Stomach (tissue), 4 donors: Measurements from ENCODE around the gene PET117.
A peak's percentile ranks its signal among the peaks of the same experiment; 100 is the strongest.

Source experiments
- EP300 ChIP-seq: sonication (generic); formaldehyde crosslinking; IDR thresholded peaks from one replicate; pipeline ENCODE4 v1.6.1; 2017; ENCODE audit warnings: antibody characterized with exemption
- POLR2A ChIP-seq, 4 donors: fragments of 450-650 bp; IDR thresholded peaks; one replicate each; pipeline ENCODE4 v1.6.1; 2016; ENCODE audit warnings: antibody characterized with exemption in 4 of 4, control low read depth in 2 of 4, mild to moderate bottlenecking in 1 of 4, moderate library complexity in 1 of 4
- POLR2AphosphoS5 ChIP-seq, 3 donors: sonication (generic); formaldehyde crosslinking; IDR thresholded peaks; one replicate each; pipeline ENCODE4 v1.6.1; 2016; ENCODE audit warnings: antibody characterized with exemption in 3 of 3
- TF ChIP-seq, protein P1 (sequence below), 7 experiments: fragments of 450-650 bp in 4 of 7; fragments of 200-600 bp in 3 of 7; sonication (generic) in 3 of 7; IDR thresholded peaks; one replicate each; pipeline ENCODE4 v1.5.1; 2016 to 2019; ENCODE audit warnings: antibody characterized with exemption in 7 of 7, control low read depth in 2 of 7, mild to moderate bottlenecking in 1 of 7

DNA sequence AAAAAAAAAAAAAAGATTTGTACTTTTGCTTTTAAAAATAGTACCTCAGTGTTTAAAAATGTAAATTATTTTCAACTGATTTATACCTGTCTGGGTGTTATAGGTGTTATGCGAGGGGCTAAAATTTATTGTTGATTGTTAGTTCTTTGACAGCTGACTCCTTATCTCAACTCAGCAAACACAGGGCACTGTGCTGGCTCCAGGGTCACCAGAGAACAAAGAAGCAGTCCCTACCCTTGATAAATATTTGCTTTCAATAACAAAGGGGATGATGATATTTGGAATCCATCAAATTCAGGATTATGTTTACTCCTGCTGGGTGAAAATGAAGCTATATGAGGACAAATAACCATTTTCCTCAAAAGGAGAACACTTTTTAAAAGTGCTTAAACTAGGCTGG lies 34.2 kb upstream of the PET117 start:
- TF ChIP-seq, protein P1, sequence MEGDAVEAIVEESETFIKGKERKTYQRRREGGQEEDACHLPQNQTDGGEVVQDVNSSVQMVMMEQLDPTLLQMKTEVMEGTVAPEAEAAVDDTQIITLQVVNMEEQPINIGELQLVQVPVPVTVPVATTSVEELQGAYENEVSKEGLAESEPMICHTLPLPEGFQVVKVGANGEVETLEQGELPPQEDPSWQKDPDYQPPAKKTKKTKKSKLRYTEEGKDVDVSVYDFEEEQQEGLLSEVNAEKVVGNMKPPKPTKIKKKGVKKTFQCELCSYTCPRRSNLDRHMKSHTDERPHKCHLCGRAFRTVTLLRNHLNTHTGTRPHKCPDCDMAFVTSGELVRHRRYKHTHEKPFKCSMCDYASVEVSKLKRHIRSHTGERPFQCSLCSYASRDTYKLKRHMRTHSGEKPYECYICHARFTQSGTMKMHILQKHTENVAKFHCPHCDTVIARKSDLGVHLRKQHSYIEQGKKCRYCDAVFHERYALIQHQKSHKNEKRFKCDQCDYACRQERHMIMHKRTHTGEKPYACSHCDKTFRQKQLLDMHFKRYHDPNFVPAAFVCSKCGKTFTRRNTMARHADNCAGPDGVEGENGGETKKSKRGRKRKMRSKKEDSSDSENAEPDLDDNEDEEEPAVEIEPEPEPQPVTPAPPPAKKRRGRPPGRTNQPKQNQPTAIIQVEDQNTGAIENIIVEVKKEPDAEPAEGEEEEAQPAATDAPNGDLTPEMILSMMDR (IDR thresholded peaks at IDR 0.05): no peak
- TF ChIP-seq POLR2A (IDR thresholded peaks at IDR 0.05): no peak
- TF ChIP-seq POLR2AphosphoS5 (IDR thresholded peaks at IDR 0.05): peak in 1 of 3 donors; percentile 22
- TF ChIP-seq EP300: no peak
